Keratinocyte (primary cell): Measurements from ENCODE around the gene CXCR4. TPM values are rescaled to one million over a fixed set of nuclear protein-coding genes. Genes with fewer than 3 reads are reported as not detected.

Experiments used
- DNase-seq: peaks from one replicate; pipeline ENCODE4 v3.0.0-alpha.2; 2011; ENCODE audit warnings: low read depth, missing footprints, low spot score
- FAIRE-seq: peaks from 2 replicates; lab custom pipeline; 2011; peaks lifted over from hg19 to GRCh38; lab: Jason Lieb, UNC
- H2AFZ ChIP-seq: 2 replicates; pipeline ENCODE4 v1.6.0; 2012; ENCODE audit warnings: low read length, control low read depth, inconsistent platforms; ENCODE audit not compliant: control insufficient read depth
- H3K27ac ChIP-seq: 2 replicates; pipeline ENCODE4 v1.5.1; 2011; ENCODE audit warnings: low read length; ENCODE audit not compliant: control insufficient read depth, insufficient read depth
- H3K27me3 ChIP-seq: 3 replicates; pipeline ENCODE4 v1.6.0; 2011; ENCODE audit warnings: low read length; ENCODE audit not compliant: control insufficient read depth, insufficient read depth; ENCODE audit errors: extremely low read depth
- H3K36me3 ChIP-seq, 2 experiments: 2 replicates in 1 of 2; 3 replicates in 1 of 2; pipeline ENCODE4 v1.5.1; 2011; ENCODE audit warnings: low read length in 2 of 2, mild to moderate bottlenecking in 1 of 2; ENCODE audit not compliant: control insufficient read depth in 2 of 2, insufficient read depth in 2 of 2; ENCODE audit errors: extremely low read depth in 1 of 2
- H3K4me1 ChIP-seq: 3 replicates; pipeline ENCODE4 v1.5.1; 2011; ENCODE audit warnings: low read length; ENCODE audit not compliant: control insufficient read depth, insufficient read depth; ENCODE audit errors: extremely low read depth
- H3K4me2 ChIP-seq: 3 replicates; pipeline ENCODE4 v1.6.0; 2011; ENCODE audit warnings: low read depth, low read length; ENCODE audit not compliant: control insufficient read depth, insufficient read depth; ENCODE audit errors: extremely low read depth
- H3K4me3 ChIP-seq, 3 experiments: fragments of 200-600 bp in 1 of 3; sonication (generic) in 1 of 3; 2 replicates in 2 of 3; 3 replicates in 1 of 3; pipeline ENCODE4 v1.5.1; 2011 to 2016; ENCODE audit warnings: low read length in 3 of 3, mild to moderate bottlenecking in 3 of 3, control low read depth in 2 of 3, inconsistent platforms in 1 of 3, low read depth in 1 of 3, mixed read lengths in 1 of 3, mixed run types in 1 of 3, moderate library complexity in 1 of 3; ENCODE audit not compliant: control insufficient read depth in 2 of 3, insufficient read depth in 2 of 3; ENCODE audit errors: extremely low read depth in 1 of 3
- H3K79me2 ChIP-seq: 2 replicates; pipeline ENCODE4 v1.6.0; 2012; ENCODE audit warnings: low read length; ENCODE audit not compliant: control insufficient read depth, insufficient read depth
- H3K9ac ChIP-seq: 3 replicates; pipeline ENCODE4 v1.6.0; 2011; ENCODE audit warnings: low read length; ENCODE audit not compliant: control insufficient read depth, insufficient read depth; ENCODE audit errors: extremely low read depth
- H3K9me1 ChIP-seq: 3 replicates; pipeline ENCODE4 v1.6.0; 2011; ENCODE audit warnings: low read length; ENCODE audit not compliant: control insufficient read depth, insufficient read depth; ENCODE audit errors: extremely low read depth
- H3K9me3 ChIP-seq: 2 replicates; pipeline ENCODE4 v1.5.1; 2012; ENCODE audit warnings: low read depth, low read length; ENCODE audit not compliant: control insufficient read depth
- H4K20me1 ChIP-seq: 3 replicates; pipeline ENCODE4 v1.6.0; 2011; ENCODE audit warnings: low read length; ENCODE audit not compliant: control insufficient read depth, insufficient read depth; ENCODE audit errors: extremely low read depth
- CTCF ChIP-seq, 3 experiments: IDR thresholded peaks in 1 of 3; conservative IDR thresholded peaks in 1 of 3; optimal IDR thresholded peaks in 1 of 3; 2 replicates in 2 of 3; 3 replicates in 1 of 3; pipeline versions ENCODE3 to v1.5.1; 2011; ENCODE audit warnings: low read length in 3 of 3, mild to moderate bottlenecking in 3 of 3, moderate library complexity in 2 of 3, control low read depth in 1 of 3, inconsistent platforms in 1 of 3; ENCODE audit not compliant: insufficient read depth in 2 of 3; ENCODE audit errors: extremely low read depth in 1 of 3
- EZH2 ChIP-seq: IDR thresholded peaks from one replicate; pipeline ENCODE4 v1.6.1; 2012; ENCODE audit warnings: inconsistent platforms, mild to moderate bottlenecking, low read length, moderate library complexity
- dilution Hi-C: fragments of 300-500 bp; cut with MboI; formaldehyde crosslinking; loops from one replicate; pipeline ENCODE4 v1.7.0; 2020; ENCODE audit warnings: low sequenced_read_pairs; ENCODE audit not compliant: extremely low pct_ligation_motif_present
- polyA plus RNA-seq, 5 experiments: library from polyadenylated mRNA; depleted of rRNA in 3 of 5; stranded (reverse) in 3 of 5; stranded (forward) in 1 of 5; unstranded in 1 of 5; fragments of >200 nt; gene quantifications; 1 replicate in 1 of 5; 2 replicates in 3 of 5; 3 replicates in 1 of 5; pipeline versions ENCODE4 v1.2.1 to v1.2.3, GENCODE V29; 2011 to 2012; ENCODE audit warnings: missing spikeins in 2 of 5, low read depth in 1 of 5, low replicate concordance in 1 of 5

Gene CXCR4
- polyA plus RNA-seq, 1 donor (not counting 4 experiments of a cell fraction or from before 2014, with no cell fraction given), result 0.08 TPM

DNA sequence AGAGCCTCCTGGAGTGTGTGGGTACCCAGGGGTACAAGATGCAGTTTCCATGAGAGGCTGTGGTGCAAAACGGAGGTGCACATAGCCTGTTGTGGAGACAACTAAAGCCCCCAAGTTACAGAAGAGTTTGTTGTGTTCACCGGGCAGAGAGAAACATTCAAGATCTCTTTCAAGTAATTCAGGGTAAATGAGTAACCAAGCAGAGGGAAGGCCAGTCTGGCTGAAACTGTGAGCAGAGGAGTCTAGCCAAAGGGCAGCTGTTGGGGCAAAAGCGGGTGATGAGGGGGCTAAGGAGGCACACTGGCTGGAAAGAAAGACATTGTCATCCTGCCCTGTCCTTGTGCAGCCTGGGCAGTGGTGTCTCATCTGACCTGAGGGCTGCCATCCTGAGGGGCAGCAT, 52.0 kb downstream of the CXCR4 start:
- FAIRE-seq, result no peak

GRCh38 chr2:136065384-136065783, 52.6 kb downstream of the CXCR4 start:
- Histone ChIP-seq H3K27ac (no peak overlapping the region), H3K79me2 (no peaks in the 10 kb centered on the region), H2AFZ (no peak overlapping the region), H3K9ac (no peak overlapping the region), H3K4me3 (no peak overlapping the region), H3K4me2 (no peak overlapping the region), H3K36me3 (no peaks in the 10 kb centered on the region), H4K20me1 (no peaks in the 10 kb centered on the region), H3K27me3 (no peaks in the 10 kb centered on the region), H3K9me1 (no peaks in the 10 kb centered on the region), H3K9me3 (no peaks in the 10 kb centered on the region), H3K4me1 (no peaks in the 10 kb centered on the region)
- dilution Hi-C loops, result no loop called here
- TF ChIP-seq CTCF (optimal IDR thresholded peaks at IDR 0.05 in 1 of 3, IDR thresholded peaks at IDR 0.05 in 1 of 3, conservative IDR thresholded peaks at IDR 0.05 in 1 of 3; ENCODE audit: extremely low read depth in 1 of 3, insufficient read depth in 2 of 3, low read length in 3 of 3), result no peak
- no peak for TF ChIP-seq EZH2
- DNase-seq (no peak), FAIRE-seq (no peak)

More for the DNA sequence above, 52.0 kb downstream of the CXCR4 start:
- Histone ChIP-seq H3K27me3 (no peaks in the 10 kb centered on the region), H3K9ac (no peak overlapping the region), H3K36me3 (no peaks in the 10 kb centered on the region), H2AFZ (no peak overlapping the region), H3K4me1 (no peaks in the 10 kb centered on the region), H3K4me2 (no peak overlapping the region), H3K79me2 (no peaks in the 10 kb centered on the region), H3K27ac (no peak overlapping the region), H3K9me1 (no peaks in the 10 kb centered on the region), H3K9me3 (no peaks in the 10 kb centered on the region), H3K4me3 (no peak overlapping the region), H4K20me1 (no peaks in the 10 kb centered on the region)
- no peak for DNase-seq
- dilution Hi-C loops, result no loop called here
- TF ChIP-seq EZH2, result no peak
- TF ChIP-seq CTCF (optimal IDR thresholded peaks at IDR 0.05 in 1 of 3, IDR thresholded peaks at IDR 0.05 in 1 of 3, conservative IDR thresholded peaks at IDR 0.05 in 1 of 3; ENCODE audit: extremely low read depth in 1 of 3, insufficient read depth in 2 of 3, low read length in 3 of 3), result no peak

Other genes with a start within 250 kb of the CXCR4 start
- gene MCM6, start 241.7 kb downstream of the CXCR4 start, polyA plus RNA-seq, result 9.8 to 29.0 TPM (median 23.2 TPM) in 3 replicates
- gene DARS1, start 132.5 kb downstream of the CXCR4 start, polyA plus RNA-seq, result 78.3 to 129 TPM (median 80.3 TPM) in 3 replicates